Testis (tissue), 2 donors: ENCODE data around the gene TBC1D10A.

ENCODE experiments used
- POLR2A ChIP-seq: fragments of 450-650 bp; IDR thresholded peaks from one replicate; pipeline ENCODE4 v1.6.1; 2017; ENCODE audit warnings: antibody characterized with exemption, mild to moderate bottlenecking, moderate library complexity
- TF ChIP-seq, protein P1 (sequence below), 3 experiments: fragments of 450-650 bp in 2 of 3; fragments of 200-600 bp in 1 of 3; sonication (generic) in 1 of 3; IDR thresholded peaks; one replicate each; pipeline ENCODE4 v1.5.1; 2016 to 2019; ENCODE audit warnings: antibody characterized with exemption in 3 of 3, mild to moderate bottlenecking in 2 of 3, moderate library complexity in 1 of 3

DNA sequence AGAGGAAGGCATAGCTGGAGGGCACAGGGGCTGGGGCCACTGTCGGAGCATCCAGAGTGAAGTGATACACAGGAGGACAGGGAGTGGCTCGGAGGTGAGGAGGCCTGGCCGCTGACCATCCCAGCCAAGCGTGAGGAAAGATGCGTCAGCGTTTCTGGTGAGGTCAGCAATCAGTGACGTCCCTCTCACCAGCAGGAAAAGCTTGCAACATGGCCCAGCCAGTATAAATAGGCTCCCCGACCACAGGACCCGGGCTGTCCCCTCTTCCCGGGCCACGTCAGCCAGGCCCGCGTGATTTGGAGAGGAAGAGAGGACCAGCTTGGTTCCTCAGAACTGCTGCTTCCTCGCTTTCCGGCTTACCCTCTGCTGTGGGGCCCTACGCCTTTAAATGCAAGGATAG is 55.9 kb downstream of the TBC1D10A start:
- TF ChIP-seq, protein P1, sequence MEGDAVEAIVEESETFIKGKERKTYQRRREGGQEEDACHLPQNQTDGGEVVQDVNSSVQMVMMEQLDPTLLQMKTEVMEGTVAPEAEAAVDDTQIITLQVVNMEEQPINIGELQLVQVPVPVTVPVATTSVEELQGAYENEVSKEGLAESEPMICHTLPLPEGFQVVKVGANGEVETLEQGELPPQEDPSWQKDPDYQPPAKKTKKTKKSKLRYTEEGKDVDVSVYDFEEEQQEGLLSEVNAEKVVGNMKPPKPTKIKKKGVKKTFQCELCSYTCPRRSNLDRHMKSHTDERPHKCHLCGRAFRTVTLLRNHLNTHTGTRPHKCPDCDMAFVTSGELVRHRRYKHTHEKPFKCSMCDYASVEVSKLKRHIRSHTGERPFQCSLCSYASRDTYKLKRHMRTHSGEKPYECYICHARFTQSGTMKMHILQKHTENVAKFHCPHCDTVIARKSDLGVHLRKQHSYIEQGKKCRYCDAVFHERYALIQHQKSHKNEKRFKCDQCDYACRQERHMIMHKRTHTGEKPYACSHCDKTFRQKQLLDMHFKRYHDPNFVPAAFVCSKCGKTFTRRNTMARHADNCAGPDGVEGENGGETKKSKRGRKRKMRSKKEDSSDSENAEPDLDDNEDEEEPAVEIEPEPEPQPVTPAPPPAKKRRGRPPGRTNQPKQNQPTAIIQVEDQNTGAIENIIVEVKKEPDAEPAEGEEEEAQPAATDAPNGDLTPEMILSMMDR (IDR thresholded peaks at IDR 0.05): no peak
- no peak for TF ChIP-seq POLR2A
